ENCODE results near the gene JARID2. TPM values are rescaled to one million over a fixed set of nuclear protein-coding genes. Genes with fewer than 3 reads are reported as not detected.

JARID2 gene
- polyA plus RNA-seq = 28.1 and 34.9 TPM in 2 replicates

DNA sequence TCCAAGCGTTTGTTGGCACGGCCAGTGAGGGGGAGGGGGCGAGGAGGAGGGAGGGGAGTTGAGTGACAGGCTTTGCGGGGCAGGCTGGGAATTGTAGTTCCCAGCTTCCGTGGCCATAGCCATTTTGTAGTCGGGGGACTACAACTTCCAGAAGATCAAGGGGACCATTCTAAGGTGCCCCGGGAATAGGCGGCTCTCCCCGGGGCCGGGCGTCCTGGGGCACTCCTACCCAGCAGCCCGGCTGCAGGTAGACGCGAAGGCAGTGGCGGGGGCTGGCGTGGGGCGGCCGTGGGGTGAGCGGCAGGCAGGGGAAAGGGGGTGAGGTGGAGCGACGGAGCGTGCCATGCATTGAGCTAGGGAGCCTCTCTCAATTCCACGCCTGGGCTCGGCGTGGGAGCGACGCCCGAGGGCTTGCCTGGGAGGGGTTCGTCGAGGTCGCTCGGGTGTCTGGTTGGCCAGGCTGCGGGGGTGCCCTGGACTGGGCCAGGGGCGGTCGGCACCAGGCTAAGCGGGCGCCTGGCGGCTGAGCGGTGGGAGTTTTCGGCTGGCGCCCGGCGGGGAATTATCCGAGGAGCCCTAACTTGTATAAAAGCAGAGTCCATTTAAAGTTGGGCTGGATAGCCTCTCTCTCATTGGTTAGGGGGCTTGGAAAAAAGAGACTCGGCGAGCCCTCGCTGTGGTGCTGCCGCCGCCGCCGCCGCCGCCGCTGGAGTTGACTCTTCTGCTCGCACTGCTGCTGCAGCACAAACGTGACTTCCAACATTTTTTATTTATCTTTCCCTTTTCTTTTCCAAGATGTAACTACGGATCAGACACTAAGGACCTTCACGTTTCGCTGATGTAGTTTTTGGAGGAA lies at the start of gene JARID2:
JARID2 (plus strand) TSS at position 709 of the 856 bp plus-strand sequence. CDS start 471 bp downstream, outside the sequence.

